CD4-positive, alpha-beta T cell treated with Interferon alpha-2 for 1 hour (primary cell): ENCODE data around the gene TSPYL2.
A peak's percentile ranks its signal among the peaks of the same experiment; 100 is the strongest.

ENCODE experiments used
- DNase-seq, 2 donors: peaks; one replicate each; pipeline ENCODE4 v3.0.0-alpha.2; 2020 to 2022

TSPYL2 gene

DNA sequence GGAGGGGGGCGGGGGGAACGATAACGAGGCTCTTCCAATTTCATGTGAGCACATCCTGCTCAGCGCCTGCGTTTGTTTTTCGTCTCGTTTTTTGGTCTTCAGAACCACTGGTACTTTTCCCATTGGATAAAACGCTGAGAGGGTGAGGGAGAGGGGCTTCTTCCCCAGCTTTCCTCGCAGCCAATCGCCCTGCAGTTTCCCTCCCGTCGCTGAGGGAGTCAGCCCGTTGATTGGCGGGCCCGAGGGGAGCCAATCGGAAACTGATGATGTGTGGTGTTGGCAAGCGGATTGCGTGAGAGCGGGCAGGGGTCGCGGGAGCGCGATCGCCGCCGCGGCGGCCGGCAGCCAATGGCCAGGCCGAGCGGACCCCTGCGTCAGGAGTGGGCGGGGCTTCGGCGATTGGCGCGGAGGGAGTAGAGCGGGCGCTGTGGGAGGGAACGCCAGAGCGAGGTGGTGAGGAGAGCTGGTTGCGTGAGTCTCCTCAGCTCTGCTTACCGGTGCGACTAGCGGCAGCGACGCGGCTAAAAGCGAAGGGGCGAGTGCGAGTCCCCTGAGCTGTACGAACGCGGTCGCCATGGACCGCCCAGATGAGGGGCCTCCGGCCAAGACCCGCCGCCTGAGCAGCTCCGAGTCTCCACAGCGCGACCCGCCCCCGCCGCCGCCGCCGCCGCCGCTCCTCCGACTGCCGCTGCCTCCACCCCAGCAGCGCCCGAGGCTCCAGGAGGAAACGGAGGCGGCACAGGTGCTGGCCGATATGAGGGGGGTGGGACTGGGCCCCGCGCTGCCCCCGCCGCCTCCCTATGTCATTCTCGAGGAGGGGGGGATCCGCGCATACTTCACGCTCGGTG, at the start of gene TSPYL2:
Gene TSPYL2 (plus strand): TSS at position 443 of the 848 bp plus-strand sequence. CDS start 132 bp downstream, at position 575.
- DNase-seq = peak; percentile 96

DNA sequence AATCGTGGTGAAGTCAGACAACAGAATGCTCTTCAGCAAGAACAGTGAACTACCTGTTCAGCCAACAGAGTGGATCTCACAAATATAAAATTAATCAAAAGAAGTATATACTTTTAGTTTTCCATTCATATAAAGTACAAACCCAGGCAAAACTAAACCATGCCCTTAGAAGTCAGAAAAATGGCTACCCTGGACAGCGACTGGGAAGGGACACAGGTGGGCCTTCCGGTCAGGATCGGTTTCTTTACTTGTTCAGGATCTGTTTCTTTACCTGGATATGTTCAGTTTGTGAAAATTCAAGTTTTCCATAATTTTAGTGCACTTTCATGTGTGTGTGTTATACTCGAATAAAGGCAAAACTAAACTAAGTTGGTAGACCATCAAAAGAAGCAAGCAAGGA, 46.0 kb upstream of the TSPYL2 start:
- no peak for DNase-seq

DNA sequence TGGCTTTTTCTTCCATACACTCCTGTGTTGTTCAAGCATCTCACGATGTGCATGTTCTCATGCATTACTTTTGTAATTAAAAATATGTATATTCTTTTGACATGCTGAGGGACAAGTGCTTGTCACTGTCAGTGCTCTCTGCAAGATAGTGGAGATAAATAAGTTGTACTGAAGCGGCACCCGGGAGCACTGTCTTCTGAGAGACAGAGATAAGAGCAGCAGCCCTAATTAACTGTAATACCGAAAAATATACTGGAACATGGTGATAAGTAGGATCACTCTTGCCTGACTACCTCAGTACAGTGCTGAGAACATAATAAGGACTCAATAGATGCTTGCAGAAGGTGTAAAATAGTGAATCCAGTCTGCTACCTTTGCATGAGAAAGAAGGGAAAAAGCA, 42.9 kb upstream of the TSPYL2 start:
- DNase-seq = no peak

DNA sequence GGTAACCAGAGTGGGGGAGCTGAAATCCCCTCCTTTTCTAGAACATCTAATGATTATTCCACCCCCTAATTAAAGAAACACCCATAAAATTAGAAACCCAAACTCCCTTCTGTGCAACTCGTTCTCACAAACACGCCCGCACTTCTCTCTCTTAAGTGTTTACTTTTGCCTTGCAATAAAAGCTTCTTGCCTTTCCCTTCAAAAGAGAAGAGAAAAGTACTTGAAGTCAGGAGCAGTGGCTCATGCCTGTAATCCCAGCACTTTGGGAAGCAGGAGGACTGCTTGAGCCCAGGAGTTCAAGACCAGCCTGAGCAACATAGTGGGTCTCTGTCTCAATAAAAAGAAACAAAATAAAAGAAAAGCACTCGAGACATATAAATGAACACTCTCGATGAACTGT, 37.2 kb upstream of the TSPYL2 start:
- no peak for DNase-seq

DNA sequence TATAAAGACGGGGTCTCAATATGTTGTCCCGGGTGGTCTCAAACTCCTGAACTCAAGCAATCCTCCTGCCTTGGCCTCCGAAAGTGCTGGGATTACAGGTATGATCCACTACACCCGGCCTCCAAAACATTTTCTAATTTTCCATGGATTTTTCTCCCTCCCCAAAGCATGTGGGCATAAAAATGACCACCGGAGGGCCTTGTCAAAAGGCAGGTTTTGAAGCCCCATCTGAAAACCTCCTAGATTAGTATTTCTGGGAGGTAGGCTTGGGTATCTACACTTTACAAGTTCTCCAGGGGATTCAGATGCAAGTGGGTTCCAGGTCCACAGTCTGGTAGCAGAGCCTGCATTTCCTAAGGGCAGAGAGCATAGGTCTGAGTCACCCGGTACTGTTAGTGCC, 34.9 kb upstream of the TSPYL2 start:
- no peak for DNase-seq

DNA sequence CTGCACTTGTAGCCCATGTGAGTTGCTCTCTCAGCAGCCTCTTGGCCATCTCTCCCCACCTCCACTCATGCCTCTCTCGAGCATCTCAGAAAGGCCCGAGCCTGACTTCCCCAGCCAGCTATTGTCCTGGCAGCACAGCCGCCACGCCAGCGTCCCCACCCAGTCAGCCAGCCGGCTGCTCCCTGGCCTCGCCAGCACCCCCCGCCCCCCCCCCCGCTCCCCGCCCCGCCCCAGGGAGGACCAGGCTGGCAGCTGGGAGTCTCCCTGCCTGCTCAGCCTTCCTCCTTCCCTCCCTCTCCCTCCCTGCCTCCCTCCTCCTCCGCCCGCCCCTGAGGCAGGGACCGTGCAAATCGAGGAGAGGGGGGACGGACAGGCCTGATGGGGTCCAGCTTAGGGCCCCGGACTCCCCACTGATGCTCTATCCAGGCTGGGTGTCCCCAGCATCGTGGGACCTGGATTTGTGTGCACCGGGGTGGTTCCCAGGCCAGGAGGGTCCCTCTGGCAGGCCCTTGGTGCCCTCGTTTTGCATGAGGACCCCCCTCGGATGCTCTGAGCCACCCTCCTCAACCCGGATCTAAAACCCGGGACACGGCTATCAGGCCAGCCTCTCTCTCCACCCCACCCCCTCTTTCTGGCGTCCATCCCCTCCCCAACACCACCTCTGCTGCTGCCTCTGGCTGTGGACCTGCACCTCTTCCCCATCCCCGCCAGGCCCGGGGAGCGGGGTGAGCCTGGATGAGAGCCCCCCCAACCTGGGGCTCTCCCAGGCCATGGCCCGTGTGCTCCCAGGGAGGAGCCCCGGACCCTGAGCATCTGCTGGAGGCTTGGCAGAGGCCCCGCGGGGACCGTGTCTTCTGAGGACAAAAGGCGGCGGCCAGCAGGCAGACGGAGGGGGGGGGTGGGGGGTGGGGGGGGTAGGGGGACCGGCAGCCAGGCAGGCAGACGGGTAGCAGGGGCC, 33.7 kb upstream of the TSPYL2 start, which contains the start of gene GPR173:
Gene GPR173 (plus strand): TSS at position 621 of the 958 bp plus-strand sequence. CDS start 27,833 bp downstream, outside the sequence.
- no peak for DNase-seq

DNA sequence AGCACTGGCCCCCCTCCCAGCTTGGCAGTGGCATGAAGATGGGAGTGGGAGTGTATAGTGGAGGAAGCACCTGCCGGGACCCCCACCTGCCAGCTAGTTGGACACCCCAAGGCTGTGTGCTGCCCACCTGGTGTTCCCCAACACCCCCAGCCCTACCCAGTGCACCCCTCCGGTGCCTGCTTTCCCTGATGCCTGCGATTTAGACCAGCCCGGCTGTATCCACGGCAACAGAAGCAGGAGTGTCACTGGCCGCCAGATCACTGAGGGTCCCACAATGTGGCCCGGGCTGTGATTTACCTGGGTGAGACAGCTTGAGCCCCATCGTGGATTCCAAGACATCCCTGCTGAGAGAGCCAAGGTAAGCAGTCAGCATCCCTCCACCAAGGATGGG, 33.0 kb upstream of the TSPYL2 start:
- DNase-seq = no peak

DNA sequence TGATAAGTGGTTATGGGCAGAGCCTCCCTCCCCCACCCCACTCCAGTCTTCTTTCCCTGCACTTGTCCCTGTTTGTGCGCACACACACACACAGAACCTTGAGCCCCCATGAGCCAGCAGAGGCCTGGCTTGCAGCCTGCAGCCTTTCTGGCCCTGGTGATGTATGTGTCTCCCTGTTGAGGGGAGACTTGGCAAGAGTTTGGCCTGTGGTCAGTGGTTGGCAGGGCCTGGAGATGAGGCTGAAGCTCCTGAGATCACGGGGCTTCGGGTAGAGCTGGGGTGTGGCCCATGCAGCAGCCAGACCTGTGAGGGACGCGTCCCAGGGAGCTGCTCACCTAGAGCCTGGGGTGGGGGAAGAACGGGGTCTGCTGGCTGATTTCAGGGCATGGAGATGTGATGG, 31.3 kb upstream of the TSPYL2 start:
- DNase-seq = no peak

DNA sequence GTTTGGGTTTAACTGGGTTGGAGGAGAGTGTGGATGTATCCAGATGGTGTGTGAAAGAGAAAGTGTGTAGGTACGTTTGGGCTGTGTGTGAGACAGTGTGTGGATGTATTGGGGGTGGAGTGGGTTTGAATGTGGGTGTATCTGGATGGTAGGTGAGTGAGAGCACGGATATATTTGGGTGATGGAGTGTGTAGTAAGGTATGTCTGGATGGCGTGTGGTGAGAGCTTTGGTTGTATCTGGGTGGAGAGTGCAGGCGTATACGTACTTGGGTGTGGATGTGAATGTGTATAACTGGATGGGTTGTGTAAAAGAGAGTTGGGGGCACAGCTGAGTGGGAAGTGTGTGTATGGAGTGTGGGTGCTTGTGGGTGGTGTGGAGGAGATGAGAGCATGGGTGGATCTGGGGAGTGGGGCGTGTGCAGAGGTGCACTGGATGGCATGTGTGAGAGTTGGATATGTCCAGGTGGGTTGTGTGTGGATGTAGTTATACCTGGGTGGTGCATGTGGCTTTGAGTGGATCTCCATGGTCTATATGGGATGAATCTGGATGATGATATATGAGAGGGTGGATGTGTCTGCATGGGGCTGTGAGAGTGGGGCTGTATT, 26.8 kb upstream of the TSPYL2 start:
- no peak for DNase-seq

DNA sequence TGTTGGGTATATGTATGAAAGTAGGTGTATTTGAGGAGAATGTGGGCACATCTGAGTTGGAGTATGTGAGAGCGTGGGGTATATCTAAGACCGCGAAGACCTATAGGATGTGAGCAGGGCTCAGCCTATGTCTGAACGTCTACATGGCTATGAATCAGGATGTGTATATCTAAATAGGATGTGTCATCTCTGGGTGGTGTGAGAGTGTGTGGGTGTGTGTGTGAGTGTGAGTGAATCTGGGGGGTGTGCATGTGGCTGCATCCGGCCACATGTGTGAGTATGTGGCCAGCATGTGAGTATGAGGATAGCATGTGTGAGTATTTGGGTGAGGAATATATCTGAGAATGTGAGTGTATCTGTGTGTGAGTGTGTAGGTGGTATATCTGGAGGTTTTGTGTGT, 25.9 kb upstream of the TSPYL2 start:
- no peak for DNase-seq

DNA sequence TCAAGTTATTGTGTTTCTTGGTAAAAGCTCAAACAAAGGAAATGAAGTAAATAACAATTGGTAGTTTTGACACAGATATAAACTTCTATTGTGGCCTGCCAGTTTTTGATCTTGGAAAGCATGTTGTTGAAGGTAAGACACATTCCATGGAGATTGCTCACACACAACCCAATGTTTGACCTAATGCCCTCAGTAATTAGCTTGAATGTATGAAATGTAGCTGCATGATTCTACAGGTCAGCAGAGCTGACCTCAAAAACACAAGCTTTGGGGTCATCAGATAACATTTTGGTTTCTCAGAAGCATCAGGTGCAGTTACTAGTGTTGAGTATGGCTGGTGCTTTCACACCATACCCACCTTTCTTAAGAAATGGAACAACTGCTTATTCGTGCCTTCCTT, 17.1 kb upstream of the TSPYL2 start:
- DNase-seq = no peak

DNA sequence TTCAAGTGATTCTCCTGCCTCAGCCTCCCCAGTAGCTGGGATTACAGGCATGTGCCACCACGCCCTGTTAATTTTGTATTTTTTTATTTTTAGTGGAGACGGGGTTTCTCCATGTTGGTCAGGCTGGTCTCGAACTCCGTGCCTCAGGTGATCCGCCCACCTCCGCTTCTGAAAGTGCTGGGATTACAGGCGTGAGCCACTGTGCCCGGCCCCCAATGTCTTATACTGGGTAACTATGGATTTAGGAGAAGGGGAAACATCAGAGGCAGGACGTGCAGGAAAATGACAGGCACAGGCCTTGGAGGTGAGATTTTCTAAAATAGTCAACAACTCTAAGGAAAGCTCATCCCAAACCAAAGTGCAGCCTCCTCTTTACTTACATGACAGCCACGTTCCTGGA, 11.1 kb upstream of the TSPYL2 start:
- DNase-seq = no peak

DNA sequence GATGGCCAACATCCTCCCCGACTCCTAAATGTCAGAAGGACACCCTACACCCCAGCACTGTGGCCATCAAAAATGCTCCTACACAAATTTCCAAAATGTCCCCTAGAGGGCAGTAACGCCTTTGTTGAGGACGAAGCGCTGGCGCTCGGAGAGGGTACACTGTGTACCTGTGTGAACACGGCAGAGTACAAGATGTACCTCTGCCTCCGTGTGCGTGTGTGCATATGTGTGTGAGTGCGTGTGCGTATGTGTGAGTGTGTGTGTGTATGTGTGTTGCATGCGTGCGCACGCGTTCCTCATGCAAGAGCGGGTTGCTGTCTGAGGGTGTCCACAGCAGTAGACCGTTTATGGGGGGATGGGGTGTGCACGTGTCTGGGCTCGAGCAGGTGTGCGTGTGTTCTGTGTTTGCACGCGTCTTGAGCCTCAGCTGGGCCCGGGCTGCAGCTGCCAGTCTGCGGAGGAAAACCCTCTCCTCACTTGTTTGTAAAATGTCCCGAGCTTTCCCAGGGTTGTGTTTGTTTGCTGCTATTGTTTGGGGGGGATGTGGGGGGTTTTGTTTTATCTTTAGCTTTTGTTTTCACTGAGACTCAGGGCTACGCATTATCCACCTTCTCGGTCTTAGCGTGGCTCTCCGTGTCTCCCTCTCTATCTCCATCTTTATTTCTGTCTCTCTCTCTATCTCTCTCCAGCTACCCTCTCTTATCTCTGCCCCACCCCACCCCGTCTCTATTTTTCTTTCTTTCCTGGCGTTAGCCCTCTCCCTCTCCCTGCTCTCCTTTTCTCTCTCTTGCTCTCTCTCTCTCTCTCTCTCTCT, 10.4 kb upstream of the TSPYL2 start:
- DNase-seq = peak; percentile 76 to 86

DNA sequence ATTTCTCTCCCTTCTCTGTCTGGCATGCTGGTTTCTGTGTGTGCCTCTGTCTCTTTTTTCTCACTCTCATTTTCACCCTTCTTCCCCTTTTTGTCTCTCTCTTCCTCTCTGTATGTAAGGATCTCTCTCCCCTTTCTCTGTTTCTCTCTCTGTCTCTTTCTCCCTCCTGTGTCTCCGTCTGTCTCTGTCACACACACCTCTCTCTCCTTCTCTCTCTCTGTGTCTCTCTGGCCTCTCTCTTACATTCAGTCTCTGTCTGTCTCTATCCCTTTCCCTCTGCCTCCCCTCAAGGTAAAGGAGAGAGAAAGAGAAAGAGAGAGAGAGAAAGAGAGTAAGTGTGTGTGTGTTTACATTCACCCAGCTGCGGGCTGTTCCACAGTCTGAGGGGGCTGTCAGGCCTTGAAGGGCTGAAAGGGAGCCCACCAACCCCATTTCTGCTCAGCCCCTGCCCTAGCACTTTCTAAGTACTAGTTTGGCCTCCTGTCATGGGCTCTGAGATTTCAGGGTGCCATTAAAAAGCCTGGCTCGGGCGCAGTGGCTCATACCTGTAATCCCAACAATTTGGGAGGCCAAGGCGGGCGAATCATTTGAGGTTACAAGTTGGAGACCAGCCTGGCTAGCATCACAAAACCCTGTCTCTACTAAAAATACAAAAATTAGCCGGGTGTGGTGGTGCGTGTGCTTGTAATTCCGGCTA, 9.6 kb upstream of the TSPYL2 start:
- DNase-seq = no peak

DNA sequence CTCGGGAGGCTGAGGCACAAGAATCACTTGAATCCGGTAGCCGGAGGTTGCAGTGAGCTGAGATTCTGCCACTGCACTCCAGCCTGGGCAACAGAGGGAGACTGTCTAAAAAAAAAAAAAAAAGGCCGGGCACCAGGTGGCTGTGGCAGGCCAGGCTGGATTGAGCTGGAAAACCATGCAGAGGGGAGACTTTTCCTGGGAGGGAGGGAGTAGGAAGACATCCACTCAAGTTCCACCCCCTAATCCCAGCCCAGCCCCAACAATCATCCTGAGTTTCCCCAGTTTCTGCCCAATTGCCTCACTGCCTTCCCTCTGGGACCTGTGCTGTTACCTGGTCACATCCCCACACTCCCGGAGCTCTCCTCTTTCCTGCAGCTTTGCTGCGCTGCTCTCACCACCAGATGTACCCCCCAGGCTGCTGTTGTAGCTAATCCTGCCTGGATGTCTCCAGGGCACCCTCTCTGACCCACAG, 9.0 kb upstream of the TSPYL2 start:
- no peak for DNase-seq

DNA sequence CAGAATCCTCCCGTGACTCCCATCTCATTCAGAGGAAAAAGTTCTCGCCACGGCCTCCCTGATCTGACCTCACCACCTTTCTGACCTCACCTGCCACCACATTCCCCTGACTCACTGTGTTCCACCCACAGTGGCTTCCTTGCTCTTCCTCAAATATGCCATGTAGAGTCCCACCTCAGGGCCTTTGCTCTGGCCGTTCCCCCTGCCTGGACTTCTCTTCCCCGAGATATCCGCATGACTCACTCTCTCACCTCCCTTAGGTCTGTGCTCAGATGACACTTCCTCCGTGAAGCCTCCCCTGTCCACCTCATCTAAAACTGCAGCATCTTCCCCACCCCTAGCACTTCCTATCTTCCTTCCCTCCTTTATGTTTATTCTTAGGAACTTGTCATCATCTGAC, 7.2 kb upstream of the TSPYL2 start:
- no peak for DNase-seq

DNA sequence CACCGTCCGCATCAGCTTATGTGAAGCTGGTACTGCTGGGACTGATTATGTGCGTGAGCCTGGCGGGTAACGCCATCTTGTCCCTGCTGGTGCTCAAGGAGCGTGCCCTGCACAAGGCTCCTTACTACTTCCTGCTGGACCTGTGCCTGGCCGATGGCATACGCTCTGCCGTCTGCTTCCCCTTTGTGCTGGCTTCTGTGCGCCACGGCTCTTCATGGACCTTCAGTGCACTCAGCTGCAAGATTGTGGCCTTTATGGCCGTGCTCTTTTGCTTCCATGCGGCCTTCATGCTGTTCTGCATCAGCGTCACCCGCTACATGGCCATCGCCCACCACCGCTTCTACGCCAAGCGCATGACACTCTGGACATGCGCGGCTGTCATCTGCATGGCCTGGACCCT, 5.5 kb upstream of the TSPYL2 start:
- DNase-seq = no peak

DNA sequence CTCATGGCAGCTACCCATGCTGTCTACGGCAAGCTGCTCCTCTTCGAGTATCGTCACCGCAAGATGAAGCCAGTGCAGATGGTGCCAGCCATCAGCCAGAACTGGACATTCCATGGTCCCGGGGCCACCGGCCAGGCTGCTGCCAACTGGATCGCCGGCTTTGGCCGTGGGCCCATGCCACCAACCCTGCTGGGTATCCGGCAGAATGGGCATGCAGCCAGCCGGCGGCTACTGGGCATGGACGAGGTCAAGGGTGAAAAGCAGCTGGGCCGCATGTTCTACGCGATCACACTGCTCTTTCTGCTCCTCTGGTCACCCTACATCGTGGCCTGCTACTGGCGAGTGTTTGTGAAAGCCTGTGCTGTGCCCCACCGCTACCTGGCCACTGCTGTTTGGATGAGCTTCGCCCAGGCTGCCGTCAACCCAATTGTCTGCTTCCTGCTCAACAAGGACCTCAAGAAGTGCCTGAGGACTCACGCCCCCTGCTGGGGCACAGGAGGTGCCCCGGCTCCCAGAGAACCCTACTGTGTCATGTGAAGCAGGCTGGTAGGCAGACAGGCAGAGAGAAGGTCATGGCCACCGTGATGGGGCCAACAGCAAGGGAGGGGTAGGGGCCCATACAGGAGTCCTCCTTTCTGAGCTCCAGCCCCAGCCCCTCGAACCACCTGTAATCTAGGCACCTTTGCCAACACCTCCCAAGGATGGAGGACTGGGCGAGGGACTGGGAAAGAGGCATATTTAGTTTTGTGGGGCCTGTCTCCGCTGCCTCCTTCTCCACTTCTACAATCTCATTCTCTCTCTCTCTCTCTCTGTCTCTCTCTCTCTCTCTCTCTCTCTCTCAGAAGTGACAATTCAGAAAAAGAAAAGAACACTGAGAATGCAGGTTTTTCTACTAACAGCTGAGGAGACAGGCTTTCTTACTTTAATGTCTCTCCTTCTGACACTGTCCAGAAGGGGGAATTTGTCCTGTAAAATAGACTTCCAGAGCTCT, 4.7 kb upstream of the TSPYL2 start:
- DNase-seq = no peak

DNA sequence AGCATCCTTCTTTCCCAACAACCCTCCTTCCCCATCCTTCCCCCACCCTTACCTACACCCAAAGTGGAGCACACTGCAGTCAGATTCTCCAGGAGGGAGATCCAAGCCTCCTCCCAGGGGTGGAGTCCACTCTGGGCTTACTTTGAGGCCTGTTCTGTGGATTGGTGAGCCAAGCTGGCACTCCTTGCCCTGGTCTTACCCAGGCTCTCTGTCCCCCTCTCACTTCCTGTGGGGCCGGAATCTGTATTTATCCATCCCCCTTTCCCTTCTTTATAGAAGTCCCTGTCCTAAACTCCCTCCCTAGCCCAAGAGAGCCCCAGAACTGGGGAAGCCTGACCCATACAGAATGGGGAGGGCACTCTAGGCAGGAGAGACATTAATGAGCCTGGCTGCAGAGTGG, 3.2 kb upstream of the TSPYL2 start:
- DNase-seq = no peak
